HepG2 (cell line): Measurements from ENCODE around the gene ZNHIT6. TPM values are rescaled to one million over a fixed set of nuclear protein-coding genes. Genes with fewer than 3 reads are reported as not detected.

Experiments
- ATAC-seq: fragments of 200-7000 bp; cut with Tn5 transposase; 3 replicates; pipeline ENCODE4 v1.9.1; 2020; ENCODE audit warnings: mild to moderate bottlenecking, moderate library complexity
- BruUV-seq: library from RNA; stranded (reverse); fragments of 400-500 nt; replicated peaks from 2 replicates; lab custom pipeline; 2021; lab: Mats Ljungman, UMichigan
- CTCF ChIA-PET: fragments of 300-600 bp; formaldehyde crosslinking; extraction: SDS; loops from one replicate; lab custom pipeline; 2021; ENCODE audit warnings: low total read pairs, inconsistent platforms, low intra/inter-chr PET ratio; lab: Yijun Ruan, JAX
- POLR2A ChIA-PET: fragments of 350-600 bp; sonication (Branson Sonifier 250); formaldehyde crosslinking; loops from one replicate; lab custom pipeline; 2020; ENCODE audit warnings: antibody characterized with exemption, inconsistent platforms; lab: Yijun Ruan, JAX
- DNase-seq: peaks from one replicate; pipeline ENCODE4 v3.0.0-alpha.2; 2015; ENCODE audit warnings: low spot score
- FAIRE-seq: peaks from 3 replicates; lab custom pipeline; 2011; peaks lifted over from hg19 to GRCh38; lab: Jason Lieb, UNC
- H2AFZ ChIP-seq: one replicate; pipeline ENCODE4 v1.6.1; 2011; ENCODE audit warnings: low read length, inconsistent platforms
- H3K27ac ChIP-seq: fragments of 300-600 bp; 3 replicates; pipeline ENCODE4 v1.8.0; 2011; ENCODE audit warnings: mixed run types, mild to moderate bottlenecking, mixed read lengths, low read length, inconsistent platforms; ENCODE audit not compliant: insufficient read depth; ENCODE audit errors: extremely low read length
- H3K27me3 ChIP-seq, 2 experiments: fragments of 200-600 bp in 1 of 2; 2 replicates in 1 of 2; 3 replicates in 1 of 2; pipeline versions ENCODE4 v1.6.0 to v1.8.0; 2011; ENCODE audit warnings: low read length in 2 of 2, mild to moderate bottlenecking in 2 of 2, moderate library complexity in 2 of 2, inconsistent platforms in 1 of 2; ENCODE audit not compliant: insufficient read depth in 2 of 2, control insufficient read depth in 1 of 2
- H3K36me3 ChIP-seq, 2 experiments: fragments of 200-600 bp in 1 of 2; replicated peaks in 1 of 2; 2 replicates in 1 of 2; 3 replicates in 1 of 2; pipeline versions ENCODE4 v1.5.1 to v1.8.0; 2011; ENCODE audit warnings: low read length in 2 of 2, inconsistent platforms in 1 of 2; ENCODE audit not compliant: insufficient read depth in 2 of 2, control insufficient read depth in 1 of 2
- H3K4me1 ChIP-seq: 2 replicates; pipeline ENCODE4 v1.5.1; 2012; ENCODE audit warnings: low read length, inconsistent platforms; ENCODE audit not compliant: insufficient read depth
- H3K4me2 ChIP-seq: 2 replicates; pipeline ENCODE4 v1.6.0; 2011; ENCODE audit warnings: low read depth, low read length, inconsistent platforms
- H3K4me3 ChIP-seq, 3 experiments: fragments of 200-600 bp in 1 of 3; sonication (generic), shearing (Covaris generic) in 1 of 3; replicated peaks in 1 of 3; 2 replicates each; pipeline ENCODE4 v1.5.1; 2011 to 2016; ENCODE audit warnings: low read length in 3 of 3, inconsistent platforms in 2 of 3, low read depth in 2 of 3, mild to moderate bottlenecking in 2 of 3, control low read depth in 1 of 3, mixed read lengths in 1 of 3; ENCODE audit not compliant: insufficient read depth in 1 of 3
- H3K79me2 ChIP-seq: one replicate; pipeline ENCODE4 v1.6.1; 2011; ENCODE audit warnings: low read length, inconsistent platforms; ENCODE audit not compliant: insufficient read depth
- H3K9ac ChIP-seq: 2 replicates; pipeline ENCODE4 v1.6.0; 2011; ENCODE audit warnings: mild to moderate bottlenecking, low read depth, low read length, inconsistent platforms; ENCODE audit not compliant: insufficient read depth
- H3K9me3 ChIP-seq: 2 replicates; pipeline ENCODE4 v1.5.1; 2012; ENCODE audit warnings: mild to moderate bottlenecking, low read length
- H4K20me1 ChIP-seq: 2 replicates; pipeline ENCODE4 v1.6.0; 2011; ENCODE audit warnings: inconsistent platforms, mild to moderate bottlenecking, low read length, moderate library complexity; ENCODE audit not compliant: insufficient read depth
- AGO2 ChIP-seq: fragments of 200-400 bp; formaldehyde crosslinking; optimal IDR thresholded peaks from 2 replicates; pipeline ENCODE3; 2017; ENCODE audit warnings: mild to moderate bottlenecking, low read depth, low read length, moderate library complexity
- EHMT2 ChIP-seq: fragments of 200-600 bp; sonication (generic); IDR thresholded peaks from 2 replicates; pipeline ENCODE4 v1.7.0; 2017; ENCODE audit warnings: antibody characterized with exemption, low read depth, low read length, borderline replicate concordance
- GABPA ChIP-seq, 2 experiments: IDR thresholded peaks; 2 replicates each; pipeline ENCODE4 v1.6.1; 2011 to 2016; ENCODE audit warnings: low read depth in 2 of 2, low read length in 1 of 2, missing biosample characterization in 1 of 2, missing genetic modification characterization in 1 of 2
- GFI1 ChIP-seq: sonication (generic); formaldehyde crosslinking; IDR thresholded peaks from 2 replicates; pipeline ENCODE4 v1.5.0; 2020; ENCODE audit warnings: missing genetic modification reagents, mild to moderate bottlenecking, borderline replicate concordance
- HCFC1 ChIP-seq: fragments of 150-350 bp; IDR thresholded peaks from 2 replicates; pipeline ENCODE4 v1.6.1; 2014; ENCODE audit warnings: low read depth, low read length
- HNF1A ChIP-seq, 2 experiments: sonication (generic) in 1 of 2; formaldehyde crosslinking in 1 of 2; IDR thresholded peaks; 2 replicates each; pipeline versions ENCODE4 v1.4.0 to v1.6.1; 2016 to 2020; ENCODE audit warnings: borderline replicate concordance in 1 of 2, low read depth in 1 of 2, mild to moderate bottlenecking in 1 of 2, missing genetic modification reagents in 1 of 2
- NAIF1 ChIP-seq: sonication (generic); formaldehyde crosslinking; IDR thresholded peaks from 2 replicates; pipeline ENCODE4 v1.5.0; 2020; ENCODE audit warnings: mild to moderate bottlenecking, missing genetic modification reagents, borderline replicate concordance
- NCOA2 ChIP-seq: sonication (generic); formaldehyde crosslinking; IDR thresholded peaks from 2 replicates; pipeline ENCODE4 v1.8.0; 2022; ENCODE audit warnings: inconsistent platforms
- RBFOX2 ChIP-seq: fragments of 200-400 bp; formaldehyde crosslinking; IDR thresholded peaks from 2 replicates; pipeline ENCODE4 v1.6.1; 2017; ENCODE audit warnings: low read depth, mild to moderate bottlenecking, low read length
- SMARCE1 ChIP-seq: fragments of 450-650 bp; IDR thresholded peaks from 2 replicates; pipeline ENCODE4 v1.6.1; 2017; ENCODE audit warnings: borderline replicate concordance
- TFDP2 ChIP-seq: sonication (generic); formaldehyde crosslinking; IDR thresholded peaks from 2 replicates; pipeline ENCODE4 v1.4.0; 2020; ENCODE audit warnings: missing genetic modification reagents
- ZFP82 ChIP-seq: sonication (generic); formaldehyde crosslinking; IDR thresholded peaks from 2 replicates; pipeline ENCODE4 v1.5.1; 2020; ENCODE audit warnings: mild to moderate bottlenecking, missing genetic modification reagents, borderline replicate concordance
- ZHX1 ChIP-seq: sonication (generic); formaldehyde crosslinking; IDR thresholded peaks from 2 replicates; pipeline ENCODE4 v1.8.1; 2022; ENCODE audit warnings: low read depth, mild to moderate bottlenecking, missing genetic modification reagents
- ZKSCAN1 ChIP-seq: fragments of 150-350 bp; IDR thresholded peaks from 2 replicates; pipeline ENCODE4 v1.6.1; 2014; ENCODE audit warnings: low read length
- ZNF761 ChIP-seq: sonication (generic); formaldehyde crosslinking; conservative IDR thresholded peaks from 2 replicates; pipeline ENCODE4 v1.4.0; 2020; ENCODE audit warnings: mild to moderate bottlenecking, missing genetic modification reagents
- WGBS: methylation state at CpG from one replicate; pipeline ENCODE4 v1.1.6; 2017; ENCODE audit warnings: low lambda C conversion rate; 5-methylcytosine and 5-hydroxymethylcytosine counted together
- in situ Hi-C: cut with HindIII; loops from 2 replicates; pipeline ENCODE4 v1.10.0; 2017; ENCODE audit warnings: low pct_unique_long_range_greater_than_20kb; ENCODE audit not compliant: extremely low pct_ligation_motif_present
- intact Hi-C: fragments of 100-400 bp; cut with micrococcal nuclease; formaldehyde crosslinking; loops from one replicate; pipeline ENCODE4 v1.10.0; 2022; ENCODE audit not compliant: unreplicated experiment
- polyA plus RNA-seq, 8 experiments: library from polyadenylated mRNA; depleted of rRNA in 3 of 8; stranded (reverse) in 7 of 8; unstranded in 1 of 8; fragments of >200 nt; fragmentation: Illumina TruSeq in 4 of 8; extraction: Trizol in 4 of 8; gene quantifications; 2 replicates each; pipeline versions ENCODE4 v1.2.1 to v1.2.3, GENCODE V29; 2011 to 2016; ENCODE audit warnings: low read depth in 4 of 8, missing spikeins in 1 of 8, mixed read lengths in 1 of 8; ENCODE audit not compliant: insufficient read depth in 1 of 8
- total RNA-seq, 5 experiments: library from RNA; depleted of rRNA; stranded (reverse); fragments of >200 nt; fragmentation: Illumina TruSeq; extraction: Trizol; gene quantifications; 2 replicates each; pipeline ENCODE4 v1.2.3, GENCODE V29; 2016; ENCODE audit warnings: low read depth in 1 of 5

ZNHIT6 gene
- total and polyA plus RNA-seq, 2 of the 13 experiments (the other 11 are each of a cell fraction or from before 2014, with no cell fraction given) = 6.0 to 15.2 TPM

GRCh38 chr1:85708829-85709227 is 595 bp upstream of the ZNHIT6 start:
- no TSS peak for BruUV-seq
- DNase-seq (peak; percentile 27), ATAC-seq (peak; percentile 36), FAIRE-seq (peak; percentile 23)
- Histone ChIP-seq H3K36me3 (peaks cover 1 to 5% of the 10 kb centered on the region in 2 experiments; a peak in 3 of 5 replicates), H3K79me2 (peaks cover 26% of the 10 kb centered on the region), H4K20me1 (no peaks in the 10 kb centered on the region), H3K4me2 (peak overlapping the region; percentile 92), H3K9ac (peak overlapping the region; percentile 76), H3K27ac (peak overlapping the region; percentile 83), H2AFZ (peak overlapping the region; percentile 82), H3K9me3 (peaks cover 4% of the 10 kb centered on the region; the same call in 1 of the 2 replicates), H3K27me3 (no peaks in the 10 kb centered on the region; a peak in 1 of 5 replicates), H3K4me3 (peak overlapping the region; percentile 67 to 84 (median 77)), H3K4me1 (peaks cover 34% of the 10 kb centered on the region)
- 45% methylated on average over 6 of the region's 6 CpGs for WGBS
- in situ Hi-C loops (no loop called here), intact Hi-C loops (loop anchor here (1.0 to 5.0 kb wide), 3 partner anchors 28 to 127 kb away; partner anchors contain the start of gene CCN1)
- TF ChIP-seq ZKSCAN1 (0 out of 2 replicates have a peak, but pooled peaks have one; percentile 17), NCOA2 (CRISPR knock-in tag) (no peak), TFDP2 (CRISPR knock-in tag) (no peak), HNF1A (IDR thresholded peaks at IDR 0.05; ENCODE audit: low read depth) (peak; percentile 56), HNF1A (CRISPR knock-in tag; IDR thresholded peaks at IDR 0.05; ENCODE audit: borderline replicate concordance) (no peak), AGO2 (no peak), HCFC1 (no peak), ZHX1 (CRISPR knock-in tag) (no peak), ZNF761 (CRISPR knock-in tag) (0 out of 2 replicates have a peak, but pooled peaks have one; percentile 13), ZFP82 (CRISPR knock-in tag) (no peak), GABPA (IDR thresholded peaks at IDR 0.05; ENCODE audit: low read depth, low read length) (no peak), GABPA (CRISPR knock-in tag; IDR thresholded peaks at IDR 0.05; ENCODE audit: low read depth) (peak; percentile 28; the same call in 1 of the 2 replicates), SMARCE1 (no peak), NAIF1 (no peak), GFI1 (0 out of 2 replicates have a peak, but pooled peaks have one; percentile 18), RBFOX2 (no peak), EHMT2 (0 out of 2 replicates have a peak, but pooled peaks have one; percentile 42)
- ChIA-PET CTCF (no interaction called here), POLR2A (interaction anchor here (0.8 to 1.6 kb wide), 19 partner anchors 11 to 1136 kb away, joined by 3 to 16 read pairs (median 3); partner anchors contain the start of genes BCL10 and CCN1)
